Fibroblast of lung (primary cell): Measurements from ENCODE around the gene CYB561D2.

ENCODE experiments used
- EZH2 ChIP-seq: IDR thresholded peaks from 2 replicates; pipeline ENCODE4 v1.5.1; 2012; ENCODE audit warnings: low read length, control low read depth, mild to moderate bottlenecking; ENCODE audit errors: missing control alignments
- TF ChIP-seq, protein P1 (sequence below), 2 donors: IDR thresholded peaks in 1 of 2; conservative IDR thresholded peaks in 1 of 2; 1 replicate in 1 of 2; 2 replicates in 1 of 2; pipeline ENCODE4 v1.5.1; 2011 to 2012; ENCODE audit warnings: low read length in 2 of 2, control low read depth in 1 of 2, inconsistent platforms in 1 of 2, low read depth in 1 of 2, mild to moderate bottlenecking in 1 of 2

- TF ChIP-seq, protein P1, sequence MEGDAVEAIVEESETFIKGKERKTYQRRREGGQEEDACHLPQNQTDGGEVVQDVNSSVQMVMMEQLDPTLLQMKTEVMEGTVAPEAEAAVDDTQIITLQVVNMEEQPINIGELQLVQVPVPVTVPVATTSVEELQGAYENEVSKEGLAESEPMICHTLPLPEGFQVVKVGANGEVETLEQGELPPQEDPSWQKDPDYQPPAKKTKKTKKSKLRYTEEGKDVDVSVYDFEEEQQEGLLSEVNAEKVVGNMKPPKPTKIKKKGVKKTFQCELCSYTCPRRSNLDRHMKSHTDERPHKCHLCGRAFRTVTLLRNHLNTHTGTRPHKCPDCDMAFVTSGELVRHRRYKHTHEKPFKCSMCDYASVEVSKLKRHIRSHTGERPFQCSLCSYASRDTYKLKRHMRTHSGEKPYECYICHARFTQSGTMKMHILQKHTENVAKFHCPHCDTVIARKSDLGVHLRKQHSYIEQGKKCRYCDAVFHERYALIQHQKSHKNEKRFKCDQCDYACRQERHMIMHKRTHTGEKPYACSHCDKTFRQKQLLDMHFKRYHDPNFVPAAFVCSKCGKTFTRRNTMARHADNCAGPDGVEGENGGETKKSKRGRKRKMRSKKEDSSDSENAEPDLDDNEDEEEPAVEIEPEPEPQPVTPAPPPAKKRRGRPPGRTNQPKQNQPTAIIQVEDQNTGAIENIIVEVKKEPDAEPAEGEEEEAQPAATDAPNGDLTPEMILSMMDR (conservative IDR thresholded peaks at IDR 0.05 in 1 of 2, IDR thresholded peaks at IDR 0.05 in 1 of 2; ENCODE audit: low read depth in 1 of 2, low read length in 2 of 2) = no peak
- TF ChIP-seq EZH2 = no peak
Measured at GRCh38 chr3:50359760-50360110, 9.1 kb downstream of the CYB561D2 start.
